ENCODE results near the gene PFKP.
"Not testable (repeated sequence)": the region's sequence is repeated elsewhere in the genome, so short reads cannot be mapped to it uniquely, and the experiment has no call there.

PFKP gene

GRCh38 chr10:3159152-3159551, 91.8 kb downstream of the PFKP start:
- no peak for DNase-seq (ENCODE audit: low spot score)

- no peak for DNase-seq (ENCODE audit: low spot score)
These were observed 95.2 kb downstream of the PFKP start for GRCh38 chr10:3162533-3162932.

GRCh38 chr10:3163879-3164278, 96.5 kb downstream of the PFKP start:
- DNase-seq (ENCODE audit: low spot score): no peak

DNA sequence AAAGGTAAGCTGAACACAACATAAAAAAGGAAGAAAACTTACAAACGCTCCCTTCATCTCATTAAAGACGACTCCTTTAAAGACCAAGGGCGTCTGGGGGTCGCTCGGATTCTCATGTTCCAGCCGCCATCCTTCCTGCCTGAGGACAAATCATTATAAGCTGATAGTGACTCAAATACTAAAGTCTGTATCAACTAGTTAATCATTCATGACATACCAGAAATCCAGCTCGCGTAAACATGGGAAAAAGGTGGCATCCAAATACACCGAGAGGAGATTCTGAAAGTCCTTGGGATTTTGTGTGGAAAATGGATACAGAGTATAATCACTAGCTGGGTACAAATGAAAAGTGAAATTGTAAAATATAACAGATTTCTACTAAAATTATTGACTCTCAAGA, 97.8 kb downstream of the PFKP start:
- DNase-seq (ENCODE audit: low spot score): no peak

GRCh38 chr10:3166496-3167290, 99.3 kb downstream of the PFKP start:
- DNase-seq (ENCODE audit: low spot score): no peak

GRCh38 chr10:3167611-3168330, 100.4 kb downstream of the PFKP start:
- no peak for DNase-seq (ENCODE audit: low spot score)

- no peak for DNase-seq (ENCODE audit: low spot score)
These were observed 101.9 kb downstream of the PFKP start for GRCh38 chr10:3169271-3169670.

DNA sequence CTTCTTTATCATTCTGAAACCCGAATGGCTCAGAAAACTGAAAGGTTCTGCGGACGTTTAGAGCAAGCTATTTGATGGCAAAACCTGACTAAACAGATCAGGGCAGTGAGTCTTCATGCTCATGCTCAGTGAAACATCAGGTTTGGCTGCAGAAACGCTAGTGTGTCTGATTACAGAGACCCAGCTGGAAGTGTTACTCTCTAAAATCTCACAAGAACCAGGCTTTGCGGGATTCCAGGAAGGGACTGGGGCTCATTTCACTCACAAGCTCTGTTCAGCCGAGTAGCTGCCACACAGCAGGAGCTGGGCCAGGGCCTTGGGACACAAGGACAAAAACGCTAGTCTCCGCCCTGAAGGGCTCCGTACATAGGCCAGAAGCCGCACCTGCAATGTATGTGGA, 102.3 kb downstream of the PFKP start:
- no peak for DNase-seq (ENCODE audit: low spot score)

DNA sequence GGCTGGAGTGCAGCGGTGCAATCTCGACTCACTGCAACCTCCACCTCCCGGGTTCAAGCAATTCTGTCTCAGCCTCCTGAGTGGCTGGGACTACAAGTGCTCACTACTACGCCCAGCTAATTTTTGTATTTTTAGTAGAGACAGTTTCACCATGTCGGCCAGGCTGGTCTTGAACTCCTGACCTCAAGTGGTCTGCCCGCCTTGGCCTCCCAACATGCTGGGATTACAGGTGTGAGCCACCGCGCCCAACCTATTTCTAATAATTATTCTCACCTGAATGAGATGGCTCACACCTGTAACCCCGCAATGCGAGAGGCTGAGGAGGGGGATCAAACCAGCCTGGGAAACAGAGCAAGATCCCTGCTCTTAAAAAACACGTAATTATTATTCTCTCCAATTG, 104.1 kb downstream of the PFKP start:
- DNase-seq (ENCODE audit: low spot score): not testable (repeated sequence)

DNA sequence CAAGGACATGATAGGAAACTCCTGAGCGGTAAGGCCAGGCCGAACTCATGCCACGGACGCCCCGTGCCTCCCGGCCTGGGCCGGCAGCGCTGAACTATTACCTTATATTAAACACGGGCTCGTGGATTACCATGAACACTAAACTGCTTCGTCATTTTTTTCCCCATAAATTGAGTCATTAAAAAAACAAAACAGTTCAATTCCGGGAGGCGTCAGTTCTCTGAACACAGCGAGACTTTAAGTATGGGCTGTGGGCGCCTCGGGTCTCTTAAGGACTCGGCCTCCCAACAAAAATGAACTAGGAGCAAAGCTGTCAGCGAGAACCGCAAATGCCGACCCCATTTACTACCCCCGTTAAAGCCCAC, 104.7 kb downstream of the PFKP start:
- DNase-seq (ENCODE audit: low spot score): no peak

DNA sequence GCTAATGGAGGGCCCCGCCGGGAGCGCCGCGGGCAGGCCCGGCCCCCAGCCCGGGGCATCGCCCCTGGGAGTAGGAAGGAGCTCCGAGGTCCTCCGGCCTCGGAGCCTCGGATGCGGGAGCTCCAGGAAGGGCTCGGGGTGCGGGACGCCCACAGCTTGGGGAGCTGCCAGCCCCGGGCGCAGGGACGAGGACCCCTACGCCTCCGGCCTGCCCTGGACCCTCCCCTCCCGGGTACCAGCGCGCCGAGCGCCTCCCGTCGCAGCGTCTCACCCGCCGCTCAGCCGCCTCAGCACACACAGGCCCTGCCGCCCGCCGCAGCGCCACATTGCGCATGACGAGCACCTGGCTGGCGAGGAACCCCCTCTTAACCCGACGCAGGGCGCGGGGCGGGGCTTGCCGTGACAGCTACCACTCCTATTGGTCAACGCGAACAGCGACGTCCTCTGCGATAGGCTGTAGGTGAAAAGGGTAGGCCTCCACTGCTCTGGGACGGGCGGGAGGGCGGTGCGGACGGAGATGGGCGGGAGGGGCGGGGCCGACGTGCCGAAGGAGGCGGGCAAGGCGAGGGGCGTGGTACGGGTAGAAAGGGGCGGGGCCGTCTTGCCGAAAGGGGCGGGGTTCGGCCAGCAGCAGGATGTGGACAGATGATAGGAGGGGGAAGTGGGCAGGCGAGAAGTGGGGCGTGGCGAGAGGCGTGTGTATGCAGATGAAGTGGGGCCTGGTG, 105.3 kb downstream of the PFKP start, which contains the start of gene PITRM1:
Gene PITRM1, minus strand, starts transcription at position 337 of the 725 bp plus-strand sequence. Its CDS starts 10 bp downstream, at position 327.
- peak; percentile 99 for DNase-seq (ENCODE audit: low spot score)

DNA sequence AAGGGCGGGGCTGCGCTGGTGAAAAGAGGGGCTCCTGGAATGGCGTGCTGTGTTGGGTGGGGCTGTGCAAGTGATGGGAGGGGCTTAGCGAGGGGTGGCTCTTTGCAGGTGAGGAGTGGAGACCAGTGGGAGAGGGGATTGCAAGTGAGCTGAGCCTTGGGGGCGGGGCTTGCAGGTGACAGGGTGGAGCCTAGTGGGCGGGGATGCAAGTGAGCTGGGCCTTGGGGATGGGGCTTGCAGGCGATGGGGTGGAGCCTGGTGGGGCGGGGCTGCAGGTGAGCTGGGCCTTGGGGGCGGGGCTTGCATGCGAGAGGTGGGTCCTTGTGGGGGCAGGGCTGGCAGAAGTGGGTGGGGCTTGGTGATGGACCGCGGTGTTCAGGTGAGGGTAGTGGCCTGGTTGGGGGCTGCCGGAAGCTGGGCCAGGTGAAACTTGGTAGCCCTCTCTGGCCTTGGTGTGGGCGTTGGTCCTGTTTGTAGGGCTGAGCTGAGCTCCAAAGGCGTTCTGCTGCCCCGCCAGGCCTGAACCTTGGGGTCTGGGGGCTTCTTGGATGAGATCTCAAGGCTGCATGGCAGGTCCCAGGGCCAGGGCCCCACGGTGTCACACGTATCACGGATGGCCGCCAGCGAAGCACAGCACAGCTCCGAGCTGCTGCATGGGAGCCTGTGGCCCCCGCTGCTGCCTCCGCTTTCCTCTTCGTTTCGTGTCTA, 106.0 kb downstream of the PFKP start:
- no peak for DNase-seq (ENCODE audit: low spot score)

DNA sequence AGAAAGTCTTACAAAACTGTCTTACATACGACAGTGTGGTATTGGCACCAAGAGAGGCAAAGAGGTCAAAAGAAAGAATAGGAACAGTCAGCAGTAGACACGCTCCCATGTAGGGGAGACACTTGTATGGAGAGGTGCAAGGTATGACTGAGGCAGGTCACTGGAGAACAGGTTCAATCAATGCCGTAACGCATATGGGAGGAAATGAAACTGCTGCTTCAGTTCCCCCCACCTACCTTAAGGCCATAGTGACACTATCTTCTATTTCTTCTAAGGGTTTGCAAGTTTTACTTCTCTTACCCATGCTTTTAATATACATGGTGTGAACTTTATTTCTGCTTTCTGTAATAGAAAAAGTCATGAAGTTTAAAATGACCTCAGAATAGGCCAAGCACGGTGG, 110.7 kb downstream of the PFKP start:
- DNase-seq (ENCODE audit: low spot score): no peak

GRCh38 chr10:3179174-3179573, 111.8 kb downstream of the PFKP start:
- no peak for DNase-seq (ENCODE audit: low spot score)

DNA sequence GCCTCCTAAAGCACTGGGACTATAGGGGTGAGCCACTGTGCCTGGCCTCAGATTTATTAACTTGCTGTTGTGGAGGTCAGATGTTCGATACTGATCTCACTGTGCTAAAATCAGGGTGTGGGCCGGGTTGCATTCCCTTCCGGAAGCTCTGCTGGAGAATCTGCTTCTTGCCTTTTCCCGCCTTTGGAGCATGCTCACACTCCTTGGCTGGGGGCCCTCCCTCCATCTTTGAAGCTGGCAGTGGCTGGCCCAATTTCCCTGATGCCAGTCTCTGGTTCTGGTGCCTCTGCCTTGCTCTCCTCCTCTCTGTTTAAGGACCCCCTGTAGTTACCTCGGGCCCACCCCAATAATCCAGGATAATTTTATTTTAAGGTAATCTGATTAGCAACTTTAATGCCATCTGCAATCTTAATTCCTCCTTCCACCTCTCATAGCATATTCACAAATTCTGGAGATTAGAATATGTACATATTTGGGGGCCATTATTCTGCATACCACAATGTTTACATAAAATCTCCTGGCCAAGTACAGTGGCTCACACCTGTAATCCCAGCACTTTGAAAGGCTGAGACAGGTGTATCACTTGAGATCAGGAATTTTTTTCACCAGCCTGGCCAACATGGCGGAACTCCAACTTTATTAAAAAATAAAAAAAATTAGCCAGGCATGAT, 113.1 kb downstream of the PFKP start:
- no peak for DNase-seq (ENCODE audit: low spot score)

DNA sequence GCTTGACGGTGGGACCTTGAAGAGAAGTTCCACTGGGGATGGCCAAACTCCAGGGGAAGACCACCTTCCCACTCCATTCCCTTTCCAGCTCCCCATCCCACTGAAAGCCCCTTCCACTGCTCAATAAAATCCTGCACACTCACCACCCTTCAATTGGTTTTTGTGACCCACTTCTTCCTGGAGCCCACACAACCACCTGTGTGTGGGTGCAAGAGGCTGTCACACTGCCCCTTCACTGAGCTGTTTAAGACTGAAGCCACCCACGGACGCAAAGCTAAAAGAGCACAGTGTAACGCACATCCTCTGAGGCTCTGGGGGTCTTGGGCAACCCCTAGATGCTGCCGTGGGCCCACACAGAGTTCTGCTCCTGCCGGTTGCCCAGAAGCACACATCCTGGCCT, 118.0 kb downstream of the PFKP start:
- no peak for DNase-seq (ENCODE audit: low spot score)

DNA sequence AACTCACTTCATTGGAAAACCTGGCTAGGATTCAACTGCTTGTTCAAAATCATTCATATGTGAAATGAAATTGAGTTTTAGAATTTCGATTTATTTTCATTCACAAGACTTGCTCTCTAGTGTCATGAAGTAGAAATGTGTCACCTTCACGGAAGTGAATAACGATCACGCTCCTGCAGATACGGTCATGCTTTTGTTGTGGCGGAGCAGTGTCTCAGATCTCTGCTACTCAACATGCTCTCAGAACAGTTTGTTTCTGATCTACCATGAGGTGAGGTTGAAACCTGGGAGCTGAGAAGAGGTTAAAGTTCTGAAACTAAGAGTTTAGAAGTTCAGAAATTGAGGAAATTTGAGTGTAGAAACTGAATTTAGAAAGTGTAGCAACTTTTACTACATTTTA, 119.0 kb downstream of the PFKP start:
- no peak for DNase-seq (ENCODE audit: low spot score)

Measured in left forelimb (tissue), 1 donor.